ENCODE results near the gene TNS4. TPM values are rescaled to one million over a fixed set of nuclear protein-coding genes. Genes with fewer than 3 reads are reported as not detected.
A peak's percentile ranks its signal among the peaks of the same experiment; 100 is the strongest.

TNS4 gene
- total RNA-seq, 1 donor from 2014 or later = not detected

DNA sequence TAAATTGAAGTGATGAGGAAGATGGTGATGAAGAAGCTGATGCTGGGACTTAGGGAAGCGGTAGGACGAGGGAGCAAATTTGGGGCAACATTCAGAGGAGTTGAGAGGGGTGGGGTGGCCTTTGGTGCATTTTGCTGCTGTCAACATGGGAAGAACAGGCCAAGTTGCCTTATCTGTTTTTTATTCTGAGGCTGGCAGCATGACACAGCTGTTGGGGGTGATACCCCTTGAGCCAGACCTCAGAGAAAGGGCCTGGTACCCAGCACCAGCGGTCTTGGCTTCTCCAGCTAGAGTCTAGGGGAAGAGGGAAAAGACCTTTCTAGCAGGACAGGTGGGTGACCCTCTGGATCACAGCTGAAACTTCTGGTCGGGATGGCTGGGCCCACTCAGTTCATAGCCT lies 53.6 kb downstream of the TNS4 start:
- DNase-seq (ENCODE audit: low spot score) = no peak
- intact Hi-C loops (cut with DNase I) = no loop called here

GRCh38 chr17:40447148-40447644 lies 54.2 kb downstream of the TNS4 start:
- intact Hi-C loops (cut with DNase I) = no loop called here
- DNase-seq (ENCODE audit: low spot score) = no peak

GRCh38 chr17:40445751-40446468 lies 55.5 kb downstream of the TNS4 start:
- intact Hi-C loops (cut with DNase I) = no loop called here
- DNase-seq (ENCODE audit: low spot score) = no peak

- DNase-seq (ENCODE audit: low spot score) = no peak
- intact Hi-C loops (cut with DNase I) = loop anchor here (2.0 kb wide), 1 partner anchor 115 kb away; no protein-coding TSS in a partner anchor
Measured at GRCh38 chr17:40443988-40444899, 57.2 kb downstream of the TNS4 start.

DNA sequence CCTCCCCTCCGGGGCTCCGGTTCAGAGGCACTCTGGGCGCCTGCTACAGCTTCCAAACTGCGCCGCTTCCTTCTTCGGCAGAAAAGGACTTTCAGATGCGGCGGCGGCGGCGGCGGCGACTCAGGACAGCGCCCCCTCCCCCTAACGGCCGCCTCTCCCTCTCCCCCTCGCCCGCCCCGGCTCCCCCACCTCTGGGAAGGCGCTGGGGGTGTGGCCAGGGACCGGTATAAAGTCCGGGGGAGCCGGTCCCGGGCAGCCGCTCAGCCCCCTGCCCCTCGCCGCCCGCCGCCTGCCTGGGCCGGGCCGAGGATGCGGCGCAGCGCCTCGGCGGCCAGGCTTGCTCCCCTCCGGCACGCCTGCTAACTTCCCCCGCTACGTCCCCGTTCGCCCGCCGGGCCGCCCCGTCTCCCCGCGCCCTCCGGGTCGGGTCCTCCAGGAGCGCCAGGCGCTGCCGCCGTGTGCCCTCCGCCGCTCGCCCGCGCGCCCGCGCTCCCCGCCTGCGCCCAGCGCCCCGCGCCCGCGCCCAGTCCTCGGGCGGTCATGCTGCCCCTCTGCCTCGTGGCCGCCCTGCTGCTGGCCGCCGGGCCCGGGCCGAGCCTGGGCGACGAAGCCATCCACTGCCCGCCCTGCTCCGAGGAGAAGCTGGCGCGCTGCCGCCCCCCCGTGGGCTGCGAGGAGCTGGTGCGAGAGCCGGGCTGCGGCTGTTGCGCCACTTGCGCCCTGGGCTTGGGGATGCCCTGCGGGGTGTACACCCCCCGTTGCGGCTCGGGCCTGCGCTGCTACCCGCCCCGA lies 58.0 kb downstream of the TNS4 start, which contains the start of gene IGFBP4:
Gene IGFBP4 (plus strand): TSS at position 255 of the 792 bp plus-strand sequence. CDS start 286 bp downstream, at position 541.
- DNase-seq (ENCODE audit: low spot score) = peak; percentile 85
- intact Hi-C loops (cut with DNase I) = loop anchor here (2.0 kb wide), 1 partner anchor 115 kb away; no protein-coding TSS in a partner anchor

GRCh38 chr17:40442392-40443195 lies 58.8 kb downstream of the TNS4 start:
- intact Hi-C loops (cut with DNase I) = loop anchor here (2.0 kb wide), 1 partner anchor 116 kb away; no protein-coding TSS in a partner anchor
- DNase-seq (ENCODE audit: low spot score) = no peak

GRCh38 chr17:40440166-40440565 lies 61.3 kb downstream of the TNS4 start:
- intact Hi-C loops (cut with DNase I) = loop anchor here (2.0 kb wide), 1 partner anchor 93 kb away; no protein-coding TSS in a partner anchor
- no peak for DNase-seq (ENCODE audit: low spot score)

- no peak for DNase-seq (ENCODE audit: low spot score)
Measured at GRCh38 chr17:40437095-40437732, 64.2 kb downstream of the TNS4 start.

DNA sequence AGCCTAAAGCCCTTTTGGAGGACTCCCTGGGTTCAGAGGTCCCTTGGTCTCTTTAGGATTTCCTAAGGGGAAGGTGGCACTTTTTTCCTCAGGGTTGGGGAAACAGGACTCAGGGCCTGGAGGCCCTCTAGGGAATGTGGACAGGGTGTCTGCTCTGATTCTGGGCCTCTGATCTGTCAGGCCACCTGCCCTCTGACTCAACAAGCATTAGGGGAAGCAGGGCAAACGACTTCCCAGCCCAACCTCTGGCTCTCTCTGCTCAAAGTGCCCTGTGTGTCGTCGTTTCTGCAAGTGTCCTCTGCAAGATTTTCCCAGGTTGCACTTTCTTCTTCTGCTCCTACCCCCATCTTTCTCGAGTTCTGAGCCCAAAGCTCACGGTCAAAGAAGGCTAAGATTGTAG lies 64.8 kb downstream of the TNS4 start:
- DNase-seq (ENCODE audit: low spot score) = no peak
- intact Hi-C loops (cut with DNase I) = no loop called here

More at GRCh38 chr17:40437095-40437732, 64.2 kb downstream of the TNS4 start:
- intact Hi-C loops (cut with DNase I) = no loop called here

- no peak for DNase-seq (ENCODE audit: low spot score)
- intact Hi-C loops (cut with DNase I) = no loop called here
Measured at GRCh38 chr17:40433551-40434415, 67.6 kb downstream of the TNS4 start.

DNA sequence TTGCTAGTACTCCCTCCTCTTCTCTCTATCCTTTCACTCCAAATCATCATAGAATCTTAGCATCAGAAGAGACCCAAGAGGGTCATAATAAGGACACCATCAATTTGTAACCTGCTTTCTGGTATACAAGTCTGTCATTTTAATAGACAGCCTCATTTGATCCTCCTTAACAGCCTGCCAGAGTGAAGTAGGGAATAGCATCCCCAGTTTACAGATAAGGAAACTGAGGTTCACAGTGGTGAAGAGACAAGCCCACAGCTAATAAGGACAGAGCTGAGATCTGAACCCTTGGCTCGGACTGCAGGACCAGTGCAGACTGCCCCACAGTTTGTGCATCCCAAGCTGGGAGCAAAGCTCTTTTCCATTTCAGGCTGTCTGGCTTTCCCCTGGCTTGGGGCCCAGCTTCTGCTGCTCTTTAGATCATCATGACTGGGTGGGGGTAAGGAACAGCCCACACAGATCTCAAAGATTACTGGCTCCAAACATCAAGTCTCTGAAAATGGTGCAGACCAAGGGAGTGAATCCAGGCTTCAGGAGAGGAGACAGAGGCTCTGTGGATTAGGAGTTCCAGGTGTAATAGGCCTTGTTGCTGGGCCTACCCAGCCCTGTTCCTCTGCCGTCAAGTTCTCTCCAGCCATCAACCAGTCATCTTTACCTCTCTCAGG lies 68.4 kb downstream of the TNS4 start:
- DNase-seq (ENCODE audit: low spot score) = no peak

GRCh38 chr17:40431231-40431602 lies 70.2 kb downstream of the TNS4 start:
- intact Hi-C loops (cut with DNase I) = no loop called here

More for the DNA sequence above, 68.4 kb downstream of the TNS4 start:
- intact Hi-C loops (cut with DNase I) = no loop called here

GRCh38 chr17:40430272-40431230 lies 70.9 kb downstream of the TNS4 start:
- intact Hi-C loops (cut with DNase I) = no loop called here
- DNase-seq (ENCODE audit: low spot score) = no peak

More at GRCh38 chr17:40431231-40431602, 70.2 kb downstream of the TNS4 start:
- DNase-seq (ENCODE audit: low spot score) = no peak

- intact Hi-C loops (cut with DNase I) = no loop called here
- DNase-seq (ENCODE audit: low spot score) = no peak
Measured at GRCh38 chr17:40427002-40427491, 74.4 kb downstream of the TNS4 start.
